Activated naive CD8-positive, alpha-beta T cell treated with anti-CD3 and anti-CD28 coated beads for 36 hours (primary cell): ENCODE data around the gene SLC2A6. TPM values are rescaled to one million over a fixed set of nuclear protein-coding genes. Genes with fewer than 3 reads are reported as not detected.

Source experiments
- DNase-seq: peaks from one replicate; pipeline ENCODE4 v3.0.0; 2021
- H3K27ac Mint-ChIP-seq: one replicate; pipeline ENCODE4 v1.8.0; 2022; ENCODE audit warnings: mild to moderate bottlenecking, moderate library complexity, mixed read lengths
- H3K27me3 Mint-ChIP-seq: one replicate; pipeline ENCODE4 v1.8.0; 2022; ENCODE audit warnings: mild to moderate bottlenecking, mixed read lengths
- H3K36me3 Mint-ChIP-seq: one replicate; pipeline ENCODE4 v1.8.0; 2021; ENCODE audit warnings: mild to moderate bottlenecking, mixed read lengths
- H3K4me1 Mint-ChIP-seq: one replicate; pipeline ENCODE4 v1.8.0; 2021; ENCODE audit warnings: mixed read lengths
- H3K4me3 Mint-ChIP-seq: one replicate; pipeline ENCODE4 v1.8.0; 2022; ENCODE audit warnings: mild to moderate bottlenecking, moderate library complexity, mixed read lengths
- H3K9me3 Mint-ChIP-seq: one replicate; pipeline ENCODE4 v1.8.0; 2022; ENCODE audit warnings: mixed read lengths
- total RNA-seq, 2 experiments: library from RNA; stranded (reverse); gene quantifications; one replicate each; pipeline ENCODE4 v1.2.3, GENCODE V29; 2021

Gene SLC2A6
- total RNA-seq, 2 experiments from 2014 or later = 8.9 to 9.3 TPM

DNA sequence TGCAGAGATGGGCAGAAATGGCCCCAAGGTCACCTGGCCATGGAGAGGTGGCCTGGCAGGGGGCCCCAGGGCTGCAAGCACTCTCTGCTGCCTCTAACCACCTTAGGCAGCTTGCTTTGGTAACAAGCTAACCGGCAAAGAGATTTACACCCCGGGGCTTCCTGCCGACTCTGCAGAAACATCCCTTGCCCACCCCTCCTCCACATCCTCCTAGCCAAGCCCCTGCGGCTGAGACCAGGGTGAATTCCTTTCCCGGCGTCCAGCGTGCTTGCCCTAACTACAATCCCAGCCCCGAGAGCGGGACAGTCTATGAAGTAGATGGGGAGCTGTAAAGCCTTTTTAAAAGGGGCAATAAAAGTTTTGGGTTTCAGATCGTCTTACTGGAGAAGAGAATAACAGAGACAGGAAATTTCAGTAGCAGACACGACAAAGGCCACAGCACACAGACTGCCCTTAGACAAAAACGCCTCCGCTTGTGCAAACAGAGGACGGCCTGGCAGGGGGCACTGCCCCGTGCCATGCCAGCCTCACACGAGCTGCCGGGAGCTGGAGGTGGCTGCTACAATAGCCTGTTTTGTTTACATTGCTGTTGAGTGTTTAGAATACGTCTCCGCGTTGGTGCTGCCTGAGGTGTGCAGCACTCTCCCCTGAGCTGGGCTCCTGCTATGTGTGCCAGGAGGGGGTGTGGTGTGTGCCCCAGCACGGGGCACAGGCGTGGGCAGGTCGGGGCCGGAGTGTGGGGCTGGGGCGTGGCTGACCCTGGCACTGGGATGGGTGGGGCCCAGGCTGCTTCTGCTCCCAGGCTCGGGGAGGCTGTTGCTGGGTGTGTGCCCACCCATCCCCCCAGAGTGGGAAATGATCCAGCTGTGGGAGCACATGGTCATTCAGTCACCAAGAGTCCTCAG lies 30.5 kb upstream of the SLC2A6 start:
- peak overlapping the region; percentile 49 for H3K27ac Mint-ChIP-seq
- peaks cover 11% of the 10 kb centered on the region for H3K4me1 Mint-ChIP-seq
- peak overlapping the region; percentile 58 for H3K4me3 Mint-ChIP-seq
- H3K27me3 Mint-ChIP-seq = no peaks in the 10 kb centered on the region
- no peaks in the 10 kb centered on the region for H3K9me3 Mint-ChIP-seq
- H3K36me3 Mint-ChIP-seq = no peaks in the 10 kb centered on the region
- peak; percentile 14 for DNase-seq

DNA sequence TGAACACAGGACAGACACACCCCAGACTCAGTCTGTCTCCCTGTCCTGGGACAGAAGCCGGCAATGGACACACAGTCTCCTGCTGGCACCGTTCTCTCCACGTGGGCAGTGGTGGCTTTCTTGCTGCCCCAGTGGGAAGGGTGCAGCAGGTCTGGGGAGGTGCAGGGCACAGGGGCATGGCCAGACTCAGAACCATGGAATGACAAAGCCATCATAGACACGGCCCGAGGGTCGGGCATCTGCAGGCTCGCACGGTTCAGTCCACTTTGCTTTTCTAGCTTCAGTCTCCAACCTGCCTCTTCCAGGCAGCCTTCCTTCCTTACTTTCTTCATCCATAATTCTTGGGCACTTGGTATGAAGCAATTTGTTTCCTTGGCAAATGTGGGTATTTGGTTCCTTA lies 29.1 kb upstream of the SLC2A6 start:
- H3K4me1 Mint-ChIP-seq = peaks cover 11% of the 10 kb centered on the region

DNA sequence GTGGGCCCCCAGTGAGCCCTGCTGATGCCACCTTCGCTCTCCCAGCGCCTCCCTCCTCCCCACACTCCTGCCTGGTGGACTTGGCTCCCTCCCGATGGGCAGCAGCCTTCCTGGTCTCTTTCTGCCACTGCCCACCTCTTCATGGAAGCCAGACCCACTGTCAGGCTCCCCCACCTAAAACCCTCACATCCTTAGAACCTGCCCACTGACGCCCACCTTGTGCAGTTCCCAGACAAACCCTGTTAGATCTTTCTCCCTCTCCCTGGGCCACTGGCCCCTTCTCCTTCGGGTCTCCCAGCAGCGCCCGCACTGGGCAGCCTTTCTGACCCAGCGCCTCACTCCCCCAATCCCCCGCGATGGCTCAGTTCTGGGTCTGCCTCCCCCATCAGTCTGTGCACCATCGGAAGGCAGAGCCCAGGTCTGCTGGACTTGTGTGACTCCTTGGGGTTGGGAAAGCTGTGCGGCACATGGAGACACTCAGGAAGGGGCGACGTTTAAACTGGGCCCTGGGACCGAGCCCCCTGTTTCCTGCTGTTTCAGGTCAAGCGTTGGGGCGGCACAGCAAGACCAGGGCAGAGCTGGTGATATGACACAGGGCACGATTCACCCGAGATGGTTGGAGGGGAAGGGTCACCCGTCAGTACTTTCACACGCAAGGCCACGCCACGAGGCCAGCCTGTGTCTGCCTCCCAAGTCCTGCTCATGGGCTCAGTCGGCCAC lies 28.5 kb upstream of the SLC2A6 start:
- peaks cover under 1% of the 10 kb centered on the region for H3K36me3 Mint-ChIP-seq
- DNase-seq = no peak
- no peak overlapping the region for H3K4me3 Mint-ChIP-seq
- H3K27ac Mint-ChIP-seq = no peak overlapping the region
- peaks cover 11% of the 10 kb centered on the region for H3K4me1 Mint-ChIP-seq
- peaks cover 3% of the 10 kb centered on the region for H3K9me3 Mint-ChIP-seq
- no peaks in the 10 kb centered on the region for H3K27me3 Mint-ChIP-seq

More for the DNA sequence above, 29.1 kb upstream of the SLC2A6 start:
- no peak for DNase-seq
- no peak overlapping the region for H3K27ac Mint-ChIP-seq
- H3K27me3 Mint-ChIP-seq = no peaks in the 10 kb centered on the region
- H3K36me3 Mint-ChIP-seq = no peaks in the 10 kb centered on the region
- H3K9me3 Mint-ChIP-seq = no peaks in the 10 kb centered on the region
- no peak overlapping the region for H3K4me3 Mint-ChIP-seq

DNA sequence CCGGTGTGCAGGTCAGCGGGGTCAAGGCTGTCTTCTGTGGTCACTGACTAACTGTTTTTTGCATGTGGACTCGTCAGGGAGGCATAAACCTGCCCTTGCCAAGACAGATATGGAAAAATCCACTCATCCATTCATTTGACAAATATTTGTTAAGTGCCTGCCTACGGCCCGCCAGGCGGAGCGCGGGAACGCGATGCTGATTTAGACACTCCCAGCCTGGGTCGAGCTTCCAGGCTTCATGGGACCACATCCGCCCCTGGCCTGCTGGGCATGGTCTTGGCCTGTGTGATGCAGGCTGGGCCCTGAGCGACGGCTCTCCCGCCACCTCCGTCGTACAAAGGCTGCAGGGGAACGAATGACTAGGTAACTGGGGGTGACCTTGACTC lies 27.7 kb upstream of the SLC2A6 start:
- Mint-ChIP-seq H3K36me3 (peaks cover 3% of the 10 kb centered on the region), H3K4me1 (peaks cover 11% of the 10 kb centered on the region), H3K4me3 (no peak overlapping the region), H3K27ac (no peak overlapping the region), H3K9me3 (peaks cover 11% of the 10 kb centered on the region), H3K27me3 (no peaks in the 10 kb centered on the region)
- no peak for DNase-seq

- Mint-ChIP-seq H3K27ac (no peak overlapping the region), H3K4me1 (peaks cover 11% of the 10 kb centered on the region), H3K36me3 (peaks cover 3% of the 10 kb centered on the region), H3K9me3 (peaks cover 17% of the 10 kb centered on the region), H3K27me3 (no peaks in the 10 kb centered on the region), H3K4me3 (no peak overlapping the region)
- DNase-seq = no peak
Measured at GRCh38 chr9:133505901-133506652, 27.2 kb upstream of the SLC2A6 start.

- H3K9me3 Mint-ChIP-seq = peaks cover 18% of the 10 kb centered on the region
- no peak overlapping the region for H3K27ac Mint-ChIP-seq
- H3K4me3 Mint-ChIP-seq = no peak overlapping the region
- no peak for DNase-seq
- H3K27me3 Mint-ChIP-seq = no peaks in the 10 kb centered on the region
- H3K4me1 Mint-ChIP-seq = peaks cover 11% of the 10 kb centered on the region
- H3K36me3 Mint-ChIP-seq = peaks cover 3% of the 10 kb centered on the region
Measured at GRCh38 chr9:133505186-133505830, 26.4 kb upstream of the SLC2A6 start.

- H3K4me3 Mint-ChIP-seq = no peak overlapping the region
- no peak for DNase-seq
- H3K9me3 Mint-ChIP-seq = peaks cover 18% of the 10 kb centered on the region
- H3K27me3 Mint-ChIP-seq = no peaks in the 10 kb centered on the region
- H3K27ac Mint-ChIP-seq = no peak overlapping the region
- H3K36me3 Mint-ChIP-seq = peaks cover 3% of the 10 kb centered on the region
- H3K4me1 Mint-ChIP-seq = no peaks in the 10 kb centered on the region
Measured at GRCh38 chr9:133502112-133502511, 23.2 kb upstream of the SLC2A6 start.

DNA sequence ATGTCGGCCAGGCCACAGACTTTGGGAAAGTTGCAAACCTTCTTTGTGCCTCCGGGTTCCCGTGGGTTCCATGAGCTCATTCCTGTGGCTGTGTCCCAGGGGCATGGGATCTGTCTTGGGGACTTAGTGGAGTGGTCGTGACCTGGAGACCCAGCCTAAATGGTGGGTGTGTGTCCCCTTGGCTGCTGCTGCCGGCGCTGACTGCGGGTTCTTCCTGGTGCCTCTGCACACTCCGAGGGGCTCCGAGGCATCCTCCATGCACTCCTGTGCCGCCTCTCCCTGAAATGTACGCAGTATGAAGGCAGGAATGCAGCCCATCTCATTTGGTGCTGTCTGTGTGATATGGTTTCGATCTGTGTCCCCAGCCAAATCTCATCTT lies 21.0 kb upstream of the SLC2A6 start:
- H3K9me3 Mint-ChIP-seq = peaks cover 18% of the 10 kb centered on the region
- H3K27ac Mint-ChIP-seq = no peak overlapping the region

GRCh38 chr9:133499132-133499891 lies 20.4 kb upstream of the SLC2A6 start:
- Mint-ChIP-seq H3K27ac (no peak overlapping the region), H3K9me3 (peaks cover 18% of the 10 kb centered on the region), H3K36me3 (peaks cover 3% of the 10 kb centered on the region), H3K4me3 (no peak overlapping the region), H3K27me3 (no peaks in the 10 kb centered on the region), H3K4me1 (no peaks in the 10 kb centered on the region)
- no peak for DNase-seq

More for the DNA sequence above, 21.0 kb upstream of the SLC2A6 start:
- Mint-ChIP-seq H3K36me3 (peaks cover 3% of the 10 kb centered on the region), H3K4me1 (no peaks in the 10 kb centered on the region), H3K4me3 (no peak overlapping the region), H3K27me3 (no peaks in the 10 kb centered on the region)
- DNase-seq = no peak

DNA sequence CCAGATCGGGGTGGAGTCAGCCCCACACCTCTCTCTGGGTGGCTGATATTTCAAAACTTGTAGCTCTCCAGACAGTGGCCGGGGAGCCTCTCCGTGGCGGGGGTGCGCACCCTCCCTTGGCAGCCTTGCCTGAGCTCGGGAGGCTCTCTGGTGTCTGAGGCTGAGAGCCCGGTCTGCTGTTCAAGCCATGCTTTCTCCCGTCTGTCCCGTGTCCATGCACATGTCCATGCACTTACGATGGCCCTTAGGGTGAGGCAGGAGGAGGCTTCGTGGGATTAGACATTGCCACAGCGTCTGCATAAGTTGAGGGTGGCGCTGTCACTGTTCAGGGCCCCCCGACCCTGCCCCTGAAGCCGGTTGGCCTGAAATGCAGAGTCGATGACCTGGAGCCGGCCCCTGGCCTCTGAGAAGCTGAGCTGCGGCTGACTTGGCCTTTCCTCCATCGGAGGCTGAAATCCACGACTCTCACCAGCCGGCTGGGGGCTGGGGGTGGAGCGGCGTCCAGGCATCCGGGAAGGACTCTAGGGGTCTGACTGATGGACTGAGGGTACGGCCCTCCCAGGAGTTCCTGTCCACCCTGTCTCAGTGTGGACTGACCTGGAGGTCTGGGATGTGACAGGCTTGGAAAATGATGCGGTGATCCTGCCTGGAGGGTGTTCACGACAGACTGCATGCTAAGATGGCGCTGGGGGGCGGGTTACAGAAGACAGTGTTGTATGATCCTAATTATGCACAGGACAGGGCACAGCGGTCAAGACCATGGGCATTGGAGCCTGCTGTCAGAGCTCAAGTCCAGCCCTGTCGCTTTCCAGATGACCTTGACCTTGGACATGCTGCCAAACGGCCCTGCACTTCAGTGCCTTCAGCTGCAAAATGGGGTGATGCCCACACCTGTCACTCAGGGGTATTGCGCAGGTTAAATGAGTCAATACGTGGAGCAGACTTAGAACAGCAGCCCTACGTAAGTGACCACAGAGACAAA lies 18.3 kb upstream of the SLC2A6 start:
- no peaks in the 10 kb centered on the region for H3K27me3 Mint-ChIP-seq
- H3K4me3 Mint-ChIP-seq = no peak overlapping the region
- no peaks in the 10 kb centered on the region for H3K4me1 Mint-ChIP-seq
- peaks cover 12% of the 10 kb centered on the region for H3K9me3 Mint-ChIP-seq
- no peak overlapping the region for H3K27ac Mint-ChIP-seq
- no peaks in the 10 kb centered on the region for H3K36me3 Mint-ChIP-seq
- no peak for DNase-seq

GRCh38 chr9:133495327-133496293 lies 16.7 kb upstream of the SLC2A6 start:
- H3K9me3 Mint-ChIP-seq = no peaks in the 10 kb centered on the region
- no peak for DNase-seq
- H3K4me3 Mint-ChIP-seq = no peak overlapping the region
- no peaks in the 10 kb centered on the region for H3K36me3 Mint-ChIP-seq
- H3K27ac Mint-ChIP-seq = no peak overlapping the region
- no peaks in the 10 kb centered on the region for H3K4me1 Mint-ChIP-seq
- H3K27me3 Mint-ChIP-seq = no peaks in the 10 kb centered on the region

DNA sequence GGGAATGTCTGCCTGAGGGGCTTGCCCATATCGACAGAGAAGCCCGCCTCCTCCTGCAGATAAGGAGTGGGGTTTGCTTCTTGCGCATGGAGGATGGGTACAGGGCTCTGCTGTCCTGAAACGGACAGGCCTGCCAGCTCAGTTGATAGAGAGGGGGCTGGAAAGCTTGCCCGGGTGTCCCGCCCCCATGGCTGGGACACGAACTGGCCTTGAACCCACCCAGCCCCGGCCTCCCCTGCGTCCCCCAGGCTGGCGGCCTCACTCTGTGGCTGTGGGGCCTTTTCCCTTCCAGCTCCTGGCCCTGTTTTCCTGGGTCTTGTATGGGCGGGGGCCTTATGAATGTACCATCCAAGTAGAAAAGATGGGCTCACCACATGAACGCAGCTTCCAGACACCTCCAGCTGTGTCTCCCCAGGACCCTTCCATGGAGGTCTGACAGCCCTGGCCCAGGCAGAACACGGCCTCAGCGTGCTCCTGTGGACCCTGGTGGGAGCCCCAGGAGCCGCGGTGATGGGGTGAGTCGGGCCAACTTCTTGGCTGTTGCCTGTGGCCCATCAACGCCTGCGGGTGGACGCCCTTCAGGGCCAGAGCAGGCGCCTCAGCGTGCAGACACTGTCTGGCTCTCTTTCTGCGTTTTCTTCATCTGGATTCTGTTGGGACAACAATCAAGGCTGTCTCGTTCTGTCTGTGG lies 15.9 kb upstream of the SLC2A6 start:
- Mint-ChIP-seq H3K27me3 (no peaks in the 10 kb centered on the region), H3K36me3 (no peaks in the 10 kb centered on the region), H3K27ac (no peak overlapping the region), H3K4me1 (no peaks in the 10 kb centered on the region), H3K9me3 (no peaks in the 10 kb centered on the region), H3K4me3 (no peak overlapping the region)
- DNase-seq = no peak
